SK-N-MC (cell line): ENCODE measurements around the gene HEPHL1.

ENCODE experiments used
- EZH2 ChIP-seq: fragments of 200-600 bp; sonication (generic); IDR thresholded peaks from one replicate; pipeline ENCODE4 v1.6.1; 2017; ENCODE audit warnings: antibody characterized with exemption
- FOXP2 ChIP-seq: optimal IDR thresholded peaks from 2 replicates; pipeline ENCODE3; 2011; ENCODE audit warnings: mild to moderate bottlenecking, moderate library complexity; ENCODE audit not compliant: insufficient read depth; ENCODE audit errors: extremely low read length, control extremely low read depth
- POLR2AphosphoS5 ChIP-seq: IDR thresholded peaks from 2 replicates; pipeline ENCODE4 v1.6.1; 2012; ENCODE audit warnings: mild to moderate bottlenecking, low read depth, low read length, borderline replicate concordance

DNA sequence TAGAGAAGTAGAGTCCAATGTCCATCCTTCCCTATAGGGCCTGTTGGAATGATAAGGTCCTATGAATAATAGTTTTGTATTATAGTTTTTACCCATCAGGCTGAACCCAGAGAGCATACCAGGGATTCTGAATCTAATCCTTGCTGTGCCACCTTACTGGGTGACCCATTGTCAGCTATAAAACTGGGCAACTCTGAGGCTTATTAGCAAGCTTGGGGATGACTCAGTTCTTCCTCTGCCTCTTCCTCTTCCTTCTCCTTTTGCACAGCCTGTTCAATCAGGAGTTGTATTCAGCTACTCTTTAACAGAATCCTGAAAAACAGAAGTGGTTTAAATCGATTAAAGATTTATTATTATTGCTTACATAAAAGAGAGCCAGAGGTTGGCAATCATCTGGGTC is 8.9 kb downstream of the HEPHL1 start:
- TF ChIP-seq EZH2: no peak
- no peak for TF ChIP-seq POLR2AphosphoS5
- no peak for TF ChIP-seq FOXP2
